Measurements from ENCODE around the gene RAC2.

The RAC2 gene

GRCh38 chr22:37215890-37216289, 28.2 kb downstream of the RAC2 start:
- no peak for DNase-seq

DNA sequence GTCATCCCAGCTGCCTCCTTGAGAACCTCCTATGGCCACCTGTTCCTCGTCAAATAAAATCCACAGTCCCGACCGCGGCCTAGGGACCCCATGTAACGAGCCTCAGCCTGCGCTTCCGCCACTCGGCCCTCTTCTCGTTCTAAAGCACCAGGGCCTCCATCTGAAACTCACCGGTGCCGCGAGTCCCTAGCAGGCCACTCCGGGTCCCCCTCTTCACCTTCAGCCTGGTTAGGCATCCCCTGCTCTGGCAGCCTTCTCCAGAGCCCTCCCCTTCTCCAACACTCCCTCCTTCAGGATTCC, 29.4 kb downstream of the RAC2 start:
- DNase-seq, result peak; percentile 44

DNA sequence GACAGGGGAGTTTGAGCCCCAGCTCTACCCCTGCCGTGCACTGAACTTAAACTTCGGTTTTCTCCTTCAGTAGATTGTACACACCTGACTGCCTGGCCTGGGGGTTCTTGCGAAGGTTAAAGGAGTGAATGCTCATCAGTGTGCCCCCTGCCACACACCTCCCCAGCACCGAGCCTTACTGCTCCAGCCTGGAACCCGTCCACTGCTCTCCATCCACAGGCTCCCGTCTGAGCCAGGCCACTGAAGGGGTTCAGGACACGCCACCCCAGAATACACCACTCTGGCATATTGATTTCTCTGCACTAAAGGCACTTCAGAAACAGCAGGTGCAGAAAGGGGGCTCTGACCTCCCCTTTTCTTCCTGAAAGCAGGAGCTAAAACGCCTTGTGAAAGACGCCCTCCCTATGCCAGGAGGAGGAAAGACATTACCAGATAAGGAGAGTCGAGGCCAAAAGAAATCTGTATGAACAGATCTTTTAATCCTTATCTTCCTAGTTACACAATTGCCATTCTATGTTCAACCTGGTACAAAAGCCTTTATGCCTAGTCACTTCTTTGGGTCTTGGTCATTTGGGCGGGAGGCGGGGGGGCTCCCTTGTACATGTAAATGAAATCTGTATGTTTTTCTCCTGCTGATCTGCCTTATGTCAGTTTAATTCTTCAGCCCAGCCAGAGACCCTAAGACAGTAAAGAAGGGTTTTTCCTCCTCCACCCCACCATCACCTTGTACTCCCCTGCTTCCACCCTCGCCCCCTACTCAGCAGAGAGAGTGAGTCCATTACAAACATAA, 29.9 kb downstream of the RAC2 start:
- DNase-seq, result peak; percentile 50

GRCh38 chr22:37213218-37213855, 30.7 kb downstream of the RAC2 start:
- peak; percentile 60 for DNase-seq

GRCh38 chr22:37212174-37212906, 31.7 kb downstream of the RAC2 start, which contains the start of gene SSTR3:
SSTR3 (minus strand) TSS chr22:37212477; CDS start chr22:37207803, 4,674 bp downstream.
- DNase-seq, result no peak

DNA sequence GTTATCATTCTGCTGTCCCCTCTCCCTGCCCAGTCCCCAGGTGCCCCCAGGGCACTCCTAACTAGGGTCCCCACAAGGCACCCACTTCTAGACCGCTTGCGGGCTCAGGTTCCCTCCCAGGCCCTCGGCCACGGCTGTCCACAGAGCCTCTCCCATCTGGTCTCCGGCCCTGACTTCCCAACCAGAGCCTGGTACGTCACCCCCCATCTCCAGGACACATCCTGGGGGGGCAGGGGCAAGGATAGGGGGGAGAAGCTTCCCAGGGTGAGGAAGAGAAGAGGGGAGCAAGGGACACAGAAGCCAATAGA, 32.2 kb downstream of the RAC2 start:
- DNase-seq, result no peak

GRCh38 chr22:37211075-37211865, 32.8 kb downstream of the RAC2 start:
- DNase-seq, result no peak

- DNase-seq, result no peak
These were observed 33.8 kb downstream of the RAC2 start for GRCh38 chr22:37210041-37210803.

GRCh38 chr22:37209140-37209845, 34.8 kb downstream of the RAC2 start:
- DNase-seq, result no peak

- DNase-seq, result no peak
These were observed 35.5 kb downstream of the RAC2 start for GRCh38 chr22:37208401-37209139.

DNA sequence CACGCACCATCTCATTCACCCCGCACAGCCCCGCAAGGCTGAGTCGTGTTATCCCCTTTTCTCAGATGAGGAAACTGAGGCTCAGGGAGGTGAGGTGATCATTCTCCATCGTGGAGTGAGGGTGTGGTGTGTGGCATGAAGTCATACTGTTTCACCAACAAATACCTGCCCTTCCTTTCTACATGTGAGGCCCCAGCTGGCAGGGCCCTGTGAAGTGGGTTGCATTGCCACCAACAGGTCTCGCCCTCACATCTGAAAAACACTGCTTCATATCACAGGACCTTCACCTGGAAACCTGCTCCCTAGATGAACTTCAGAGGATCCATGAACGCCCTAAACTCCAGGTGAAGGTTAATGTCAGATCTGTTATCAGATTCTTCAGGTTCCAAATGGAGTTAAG, 36.1 kb downstream of the RAC2 start:
- peak; percentile 54 for DNase-seq

DNA sequence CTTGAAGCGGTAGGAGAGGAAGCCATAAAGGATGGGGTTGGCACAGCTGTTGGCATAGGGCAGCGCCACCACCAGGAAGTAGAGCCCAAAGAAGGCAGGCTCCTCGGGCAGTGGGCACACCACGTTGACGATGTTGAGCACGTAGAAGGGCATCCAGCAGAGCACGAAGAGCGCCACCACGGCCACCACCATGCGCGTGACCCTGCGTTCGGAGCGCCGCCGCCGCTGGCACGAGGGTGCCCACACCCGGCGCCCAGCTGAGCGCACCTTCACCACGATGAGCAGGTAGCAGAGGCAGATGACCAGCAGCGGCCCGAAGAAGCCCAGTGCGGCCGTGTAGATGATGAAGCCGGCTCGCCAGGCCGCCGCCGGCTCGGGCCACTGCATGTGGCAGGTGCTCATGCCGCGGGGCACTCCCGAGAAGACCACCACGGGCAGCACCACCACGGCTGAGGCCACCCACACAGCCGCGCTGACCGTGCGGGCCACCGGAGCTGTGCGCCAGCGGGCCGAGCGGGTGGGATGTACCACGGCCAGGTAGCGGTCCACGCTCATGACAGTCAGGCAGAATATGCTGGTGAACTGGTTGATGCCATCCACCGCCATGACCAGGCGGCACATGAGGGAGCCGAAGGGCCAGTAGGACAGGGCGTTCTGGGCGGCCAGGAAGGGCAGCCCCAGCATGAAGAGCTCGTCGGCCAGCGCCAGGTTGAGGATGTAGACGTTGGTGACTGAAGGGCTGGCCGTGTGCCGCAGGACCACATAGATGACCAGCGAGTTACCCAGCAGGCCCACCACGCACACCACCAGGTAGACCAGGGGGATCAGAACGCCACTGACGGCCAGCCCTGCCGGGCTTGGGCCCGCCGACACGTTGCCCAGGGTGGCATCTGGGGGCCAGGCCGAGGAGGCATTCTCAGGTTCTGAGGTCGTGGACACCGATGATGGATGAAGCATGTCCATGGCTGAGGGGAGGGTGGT, 36.9 kb downstream of the RAC2 start:
- peak; percentile 54 for DNase-seq

DNA sequence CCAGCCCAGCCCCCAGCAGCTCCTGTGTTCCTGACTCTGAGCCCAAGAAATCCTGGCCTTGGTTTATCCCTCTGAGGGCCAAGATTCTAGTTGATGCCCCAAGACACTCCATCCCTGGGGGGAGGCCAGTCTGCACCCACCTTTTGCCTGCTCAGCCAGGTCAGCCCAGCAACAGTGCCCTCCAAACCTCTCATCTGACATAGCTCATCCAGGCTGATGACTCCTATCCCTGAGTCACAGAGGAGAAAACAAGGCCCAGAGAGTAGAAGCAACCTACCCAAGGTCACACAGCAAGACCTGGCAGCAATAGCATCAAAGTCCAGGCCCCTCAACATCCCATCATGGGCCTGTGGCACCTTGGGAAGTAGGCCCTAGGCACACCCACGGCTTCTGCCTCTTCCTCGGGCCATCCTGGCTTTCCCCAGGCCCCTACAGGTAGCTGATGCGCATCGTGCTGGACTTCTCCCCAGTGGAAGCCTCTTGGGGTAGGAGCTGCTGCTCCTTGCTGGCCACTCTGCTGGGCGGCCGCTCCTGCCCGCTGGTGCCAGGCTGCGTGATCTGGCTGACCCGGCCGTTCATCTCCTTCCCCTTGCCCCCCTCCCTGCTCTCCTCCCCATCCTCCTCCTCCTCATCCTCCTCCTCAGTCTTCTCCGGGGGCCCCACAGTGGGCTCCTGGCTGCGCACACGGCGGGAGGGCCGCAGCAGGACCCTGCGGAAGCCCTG, 37.8 kb downstream of the RAC2 start:
- DNase-seq, result peak; percentile 45

DNA sequence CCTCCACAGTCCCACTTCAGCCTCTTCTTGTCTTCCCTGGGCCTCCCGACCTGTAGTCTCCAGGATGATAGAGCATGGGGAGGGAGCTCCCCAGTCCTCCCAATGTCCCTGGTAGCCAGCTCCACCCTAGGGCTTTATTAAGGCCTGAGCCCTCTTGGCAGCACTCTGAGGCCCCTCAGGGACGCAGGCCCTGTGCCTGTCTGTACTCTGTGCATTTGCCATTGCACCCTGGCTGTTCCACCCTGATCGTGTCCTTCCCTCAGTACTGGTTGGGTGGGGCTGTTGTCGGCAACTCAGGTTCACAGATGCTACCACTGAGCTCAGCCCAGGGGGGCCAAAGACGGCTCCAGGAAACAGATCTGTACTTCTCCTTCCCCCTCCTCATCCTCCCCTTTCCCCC, 39.0 kb downstream of the RAC2 start:
- peak; percentile 58 for DNase-seq

- peak; percentile 30 for DNase-seq
These were observed 39.9 kb downstream of the RAC2 start for GRCh38 chr22:37204045-37204655.

GRCh38 chr22:37203354-37204044, 40.6 kb downstream of the RAC2 start:
- peak; percentile 55 for DNase-seq

GRCh38 chr22:37202716-37203115, 41.4 kb downstream of the RAC2 start:
- DNase-seq, result peak; percentile 39

- DNase-seq, result no peak
These were observed 42.0 kb downstream of the RAC2 start for GRCh38 chr22:37202001-37202555.

Data from activated effector memory CD4-positive, alpha-beta T cell treated with anti-CD3 and anti-CD28 coated beads, Interleukin-2, amount 50 U/mL, for 16 hours (primary cell).